ENCODE results near the gene ERC2.
A peak's percentile ranks its signal among the peaks of the same experiment; 100 is the strongest.

ERC2 gene

DNA sequence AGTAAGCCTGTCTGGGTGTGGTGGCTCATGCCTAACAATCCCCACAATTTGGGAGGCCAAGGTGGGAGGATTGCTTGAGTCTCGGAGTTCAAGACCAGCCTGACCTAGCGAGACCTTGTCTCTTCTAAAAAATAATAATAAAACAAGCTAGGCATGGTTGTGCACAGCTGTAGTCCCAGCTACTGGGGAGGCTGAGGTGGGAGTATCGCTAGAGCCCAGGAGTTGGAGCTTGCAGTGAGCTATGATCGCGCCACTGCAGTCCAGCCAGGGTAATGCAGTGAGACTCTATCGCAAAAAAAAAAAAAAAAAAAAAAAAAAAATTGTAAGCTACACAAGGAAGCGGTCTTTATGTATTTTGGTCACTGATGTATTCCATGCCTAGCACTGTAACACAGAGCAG lies 738.7 kb downstream of the ERC2 start:
- Histone ChIP-seq H3K27me3 (replicated peaks; ENCODE audit: control insufficient read depth, insufficient read depth, low read length) (peaks cover 51% of the 10 kb centered on the region), H3K36me3 (ENCODE audit: control insufficient read depth, insufficient read depth, low read length, severe bottlenecking) (no peaks in the 10 kb centered on the region), H3K4me3 (ENCODE audit: low read length) (no peak overlapping the region), H3K4me1 (ENCODE audit: control insufficient read depth, insufficient read depth, low read length) (no peaks in the 10 kb centered on the region), H3K9ac (ENCODE audit: low read length) (no peak overlapping the region), H3K9me3 (ENCODE audit: control insufficient read depth, low read length) (no peaks in the 10 kb centered on the region)
- no peak for DNase-seq (ENCODE audit: low read depth)

DNA sequence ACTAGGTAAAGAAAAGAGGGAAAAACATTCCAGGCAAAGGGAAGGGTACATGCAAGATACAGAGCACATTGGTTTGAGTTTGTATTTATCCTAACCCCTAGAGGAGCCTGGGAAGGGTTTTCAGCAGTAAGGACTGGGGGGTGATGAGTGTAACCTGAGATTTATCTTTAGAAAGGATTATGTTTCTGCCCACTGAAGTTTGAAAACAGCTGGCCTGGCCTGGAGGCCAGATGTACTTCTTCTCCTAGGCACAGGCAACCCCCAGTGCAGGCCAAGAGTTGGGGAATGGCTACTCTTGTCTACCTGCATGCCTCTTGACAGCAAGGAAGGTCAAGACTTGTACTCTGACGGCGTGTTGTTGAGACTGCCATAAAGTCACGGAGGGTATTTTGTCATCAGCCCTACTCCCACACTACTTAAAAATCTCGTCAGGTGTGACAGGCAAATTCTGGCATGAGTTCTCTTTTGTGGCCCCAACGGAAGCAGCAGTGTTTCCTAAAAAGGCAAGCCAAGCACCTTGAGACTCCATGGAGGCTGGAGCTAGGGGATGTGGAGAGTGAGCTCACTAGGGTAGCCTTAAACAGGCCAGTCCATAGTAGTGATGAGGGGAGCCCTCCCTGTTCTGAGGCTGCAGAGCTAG lies 739.7 kb downstream of the ERC2 start:
- Histone ChIP-seq H3K27me3 (replicated peaks; ENCODE audit: control insufficient read depth, insufficient read depth, low read length) (peaks cover 51% of the 10 kb centered on the region), H3K9ac (ENCODE audit: low read length) (no peak overlapping the region), H3K36me3 (ENCODE audit: control insufficient read depth, insufficient read depth, low read length, severe bottlenecking) (no peaks in the 10 kb centered on the region), H3K4me1 (ENCODE audit: control insufficient read depth, insufficient read depth, low read length) (no peaks in the 10 kb centered on the region), H3K9me3 (ENCODE audit: control insufficient read depth, low read length) (no peaks in the 10 kb centered on the region), H3K4me3 (ENCODE audit: low read length) (no peak overlapping the region)
- no peak for DNase-seq (ENCODE audit: low read depth)

- Histone ChIP-seq H3K4me1 (ENCODE audit: control insufficient read depth, insufficient read depth, low read length) (no peaks in the 10 kb centered on the region), H3K9me3 (ENCODE audit: control insufficient read depth, low read length) (no peaks in the 10 kb centered on the region), H3K4me3 (ENCODE audit: low read length) (no peak overlapping the region), H3K36me3 (ENCODE audit: control insufficient read depth, insufficient read depth, low read length, severe bottlenecking) (no peaks in the 10 kb centered on the region), H3K27me3 (replicated peaks; ENCODE audit: control insufficient read depth, insufficient read depth, low read length) (peaks cover 32% of the 10 kb centered on the region), H3K9ac (ENCODE audit: low read length) (no peak overlapping the region)
- DNase-seq (ENCODE audit: low read depth): no peak
These were observed 741.8 kb downstream of the ERC2 start for GRCh38 chr3:55726501-55726775.

- no peak overlapping the region for H3K9ac ChIP-seq (ENCODE audit: low read length)
- H3K9me3 ChIP-seq (ENCODE audit: control insufficient read depth, low read length): no peaks in the 10 kb centered on the region
- H3K4me3 ChIP-seq (ENCODE audit: low read length): no peak overlapping the region
- H3K4me1 ChIP-seq (ENCODE audit: control insufficient read depth, insufficient read depth, low read length): no peaks in the 10 kb centered on the region
- no peaks in the 10 kb centered on the region for H3K36me3 ChIP-seq (ENCODE audit: control insufficient read depth, insufficient read depth, low read length, severe bottlenecking)
- peak; percentile 54 for DNase-seq (ENCODE audit: low read depth)
- peaks cover 34% of the 10 kb centered on the region for H3K27me3 ChIP-seq (replicated peaks; ENCODE audit: control insufficient read depth, insufficient read depth, low read length)
These were observed 742.4 kb downstream of the ERC2 start for GRCh38 chr3:55725681-55726500.

DNA sequence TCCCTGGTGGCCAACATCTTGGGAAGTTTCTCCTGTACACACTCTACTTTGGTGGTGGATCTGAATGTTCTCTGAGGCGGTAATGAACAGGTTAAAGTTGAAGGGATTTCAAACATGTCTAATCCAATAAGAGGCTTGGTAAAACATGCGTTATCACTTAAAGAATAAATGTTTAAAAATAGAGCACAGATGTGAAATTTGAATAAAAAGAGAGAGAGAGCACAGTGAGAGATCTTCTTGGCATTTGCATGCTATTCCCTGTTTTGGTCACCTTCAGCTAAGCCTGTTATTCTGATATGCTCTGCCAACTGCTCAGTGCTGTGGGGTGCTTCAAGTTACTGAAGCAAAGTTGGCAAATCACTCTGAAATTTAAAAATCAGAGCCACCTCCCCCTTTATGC lies 743.4 kb downstream of the ERC2 start:
- no peak overlapping the region for H3K9ac ChIP-seq (ENCODE audit: low read length)
- peaks cover 40% of the 10 kb centered on the region for H3K27me3 ChIP-seq (replicated peaks; ENCODE audit: control insufficient read depth, insufficient read depth, low read length)
- H3K4me1 ChIP-seq (ENCODE audit: control insufficient read depth, insufficient read depth, low read length): no peaks in the 10 kb centered on the region
- H3K9me3 ChIP-seq (ENCODE audit: control insufficient read depth, low read length): no peaks in the 10 kb centered on the region
- H3K36me3 ChIP-seq (ENCODE audit: control insufficient read depth, insufficient read depth, low read length, severe bottlenecking): no peaks in the 10 kb centered on the region
- peak; percentile 57 for DNase-seq (ENCODE audit: low read depth)
- no peak overlapping the region for H3K4me3 ChIP-seq (ENCODE audit: low read length)

GRCh38 chr3:55724407-55724784 lies 743.9 kb downstream of the ERC2 start:
- Histone ChIP-seq H3K9me3 (ENCODE audit: control insufficient read depth, low read length) (no peaks in the 10 kb centered on the region), H3K4me1 (ENCODE audit: control insufficient read depth, insufficient read depth, low read length) (peaks cover 2% of the 10 kb centered on the region), H3K36me3 (ENCODE audit: control insufficient read depth, insufficient read depth, low read length, severe bottlenecking) (no peaks in the 10 kb centered on the region), H3K27me3 (replicated peaks; ENCODE audit: control insufficient read depth, insufficient read depth, low read length) (peaks cover 40% of the 10 kb centered on the region), H3K9ac (ENCODE audit: low read length) (no peak overlapping the region), H3K4me3 (ENCODE audit: low read length) (no peak overlapping the region)
- no peak for DNase-seq (ENCODE audit: low read depth)

DNA sequence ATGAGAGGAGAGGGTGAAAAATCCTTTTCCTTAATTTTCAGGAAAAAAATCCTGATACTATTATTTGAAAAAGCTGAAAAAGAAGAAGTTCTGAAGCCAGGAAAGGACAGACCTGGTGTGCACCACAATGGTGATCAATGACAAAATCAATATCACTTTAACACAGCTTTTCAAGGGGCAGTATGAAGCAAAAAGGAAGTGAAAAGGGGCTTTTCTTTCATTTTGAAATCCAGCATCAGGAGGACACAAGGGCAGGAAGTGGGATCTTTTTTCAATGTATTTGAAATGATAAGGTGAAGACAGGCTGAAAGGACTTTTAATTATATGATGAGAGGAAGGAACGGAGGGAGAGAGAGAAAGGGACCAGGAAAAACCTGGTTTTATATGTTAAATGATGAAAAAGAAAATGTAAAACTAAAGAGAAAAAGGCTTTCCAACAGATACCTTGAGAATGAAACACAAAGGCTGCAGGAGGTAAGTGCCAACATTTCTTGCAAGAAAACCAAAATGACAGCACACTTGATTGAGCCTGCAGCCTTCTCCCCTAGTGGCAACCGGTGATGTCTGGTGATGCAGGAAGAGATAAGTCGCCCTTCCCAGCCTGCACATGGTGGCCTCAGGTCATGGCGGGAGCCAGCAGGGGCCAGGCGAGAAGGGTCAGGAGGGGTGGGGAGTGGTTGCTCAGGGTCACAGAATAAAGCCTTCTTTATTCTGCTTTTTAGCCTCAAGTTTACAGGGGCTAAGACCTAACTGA lies 744.4 kb downstream of the ERC2 start:
- peaks cover 40% of the 10 kb centered on the region for H3K27me3 ChIP-seq (replicated peaks; ENCODE audit: control insufficient read depth, insufficient read depth, low read length)
- no peak for DNase-seq (ENCODE audit: low read depth)

GRCh38 chr3:55721716-55722484 lies 746.4 kb downstream of the ERC2 start:
- H3K9me3 ChIP-seq (ENCODE audit: control insufficient read depth, low read length): no peaks in the 10 kb centered on the region
- no peak overlapping the region for H3K9ac ChIP-seq (ENCODE audit: low read length)
- H3K27me3 ChIP-seq (replicated peaks; ENCODE audit: control insufficient read depth, insufficient read depth, low read length): peaks cover 44% of the 10 kb centered on the region
- no peak overlapping the region for H3K4me3 ChIP-seq (ENCODE audit: low read length)
- H3K4me1 ChIP-seq (ENCODE audit: control insufficient read depth, insufficient read depth, low read length): peaks cover 12% of the 10 kb centered on the region
- H3K36me3 ChIP-seq (ENCODE audit: control insufficient read depth, insufficient read depth, low read length, severe bottlenecking): no peaks in the 10 kb centered on the region
- DNase-seq (ENCODE audit: low read depth): peak; percentile 79

More for the DNA sequence above, 744.4 kb downstream of the ERC2 start:
- no peaks in the 10 kb centered on the region for H3K36me3 ChIP-seq (ENCODE audit: control insufficient read depth, insufficient read depth, low read length, severe bottlenecking)
- no peaks in the 10 kb centered on the region for H3K9me3 ChIP-seq (ENCODE audit: control insufficient read depth, low read length)
- no peak overlapping the region for H3K9ac ChIP-seq (ENCODE audit: low read length)
- H3K4me3 ChIP-seq (ENCODE audit: low read length): no peak overlapping the region
- peaks cover 8% of the 10 kb centered on the region for H3K4me1 ChIP-seq (ENCODE audit: control insufficient read depth, insufficient read depth, low read length)

- H3K27me3 ChIP-seq (replicated peaks; ENCODE audit: control insufficient read depth, insufficient read depth, low read length): peaks cover 39% of the 10 kb centered on the region
- DNase-seq (ENCODE audit: low read depth): peak; percentile 55
- H3K9me3 ChIP-seq (ENCODE audit: control insufficient read depth, low read length): no peaks in the 10 kb centered on the region
- no peak overlapping the region for H3K9ac ChIP-seq (ENCODE audit: low read length)
- no peak overlapping the region for H3K4me3 ChIP-seq (ENCODE audit: low read length)
- H3K4me1 ChIP-seq (ENCODE audit: control insufficient read depth, insufficient read depth, low read length): peaks cover 12% of the 10 kb centered on the region
- no peaks in the 10 kb centered on the region for H3K36me3 ChIP-seq (ENCODE audit: control insufficient read depth, insufficient read depth, low read length, severe bottlenecking)
These were observed 747.7 kb downstream of the ERC2 start for GRCh38 chr3:55720614-55721013.

- DNase-seq (ENCODE audit: low read depth): peak; percentile 56
- Histone ChIP-seq H3K4me1 (ENCODE audit: control insufficient read depth, insufficient read depth, low read length) (peaks cover 12% of the 10 kb centered on the region), H3K27me3 (replicated peaks; ENCODE audit: control insufficient read depth, insufficient read depth, low read length) (peaks cover 29% of the 10 kb centered on the region), H3K9ac (ENCODE audit: low read length) (no peak overlapping the region), H3K4me3 (ENCODE audit: low read length) (no peak overlapping the region), H3K9me3 (ENCODE audit: control insufficient read depth, low read length) (no peaks in the 10 kb centered on the region), H3K36me3 (ENCODE audit: control insufficient read depth, insufficient read depth, low read length, severe bottlenecking) (no peaks in the 10 kb centered on the region)
These were observed 748.8 kb downstream of the ERC2 start for GRCh38 chr3:55719508-55719907.

DNA sequence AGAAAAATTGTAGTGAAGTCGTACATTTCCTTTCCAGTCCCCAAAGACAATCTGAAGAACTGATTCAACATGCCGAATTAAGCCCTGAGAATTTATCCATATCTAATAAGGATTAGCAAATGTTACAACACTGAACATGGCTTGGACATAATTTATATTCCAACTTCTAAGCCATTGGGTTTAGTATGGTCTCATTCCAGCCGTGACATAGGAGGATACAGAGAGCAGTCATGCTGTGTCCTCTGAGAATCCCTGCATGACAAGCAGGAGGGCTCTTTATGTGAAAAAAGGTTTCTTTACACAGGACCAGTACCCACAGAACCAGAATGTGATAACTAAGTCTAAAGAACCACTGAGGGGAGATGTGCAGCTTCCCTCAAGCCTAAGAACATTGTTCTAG lies 749.3 kb downstream of the ERC2 start:
- peaks cover 12% of the 10 kb centered on the region for H3K4me1 ChIP-seq (ENCODE audit: control insufficient read depth, insufficient read depth, low read length)
- no peak for DNase-seq (ENCODE audit: low read depth)
- no peak overlapping the region for H3K9ac ChIP-seq (ENCODE audit: low read length)
- H3K36me3 ChIP-seq (ENCODE audit: control insufficient read depth, insufficient read depth, low read length, severe bottlenecking): no peaks in the 10 kb centered on the region
- H3K4me3 ChIP-seq (ENCODE audit: low read length): no peak overlapping the region
- peaks cover 26% of the 10 kb centered on the region for H3K27me3 ChIP-seq (replicated peaks; ENCODE audit: control insufficient read depth, insufficient read depth, low read length)
- H3K9me3 ChIP-seq (ENCODE audit: control insufficient read depth, low read length): no peaks in the 10 kb centered on the region

Data from adipocyte (in vitro differentiated cells).